GM18909 (cell line): ENCODE data around the gene MFAP2.

ENCODE experiments used
- ATAC-seq: cut with Tn5 transposase; IDR thresholded peaks from one replicate; pipeline ENCODE4 v1.9.1; 2021; ENCODE audit warnings: mild to moderate bottlenecking; ENCODE audit not compliant: unreplicated experiment, poor library complexity

Gene MFAP2

DNA sequence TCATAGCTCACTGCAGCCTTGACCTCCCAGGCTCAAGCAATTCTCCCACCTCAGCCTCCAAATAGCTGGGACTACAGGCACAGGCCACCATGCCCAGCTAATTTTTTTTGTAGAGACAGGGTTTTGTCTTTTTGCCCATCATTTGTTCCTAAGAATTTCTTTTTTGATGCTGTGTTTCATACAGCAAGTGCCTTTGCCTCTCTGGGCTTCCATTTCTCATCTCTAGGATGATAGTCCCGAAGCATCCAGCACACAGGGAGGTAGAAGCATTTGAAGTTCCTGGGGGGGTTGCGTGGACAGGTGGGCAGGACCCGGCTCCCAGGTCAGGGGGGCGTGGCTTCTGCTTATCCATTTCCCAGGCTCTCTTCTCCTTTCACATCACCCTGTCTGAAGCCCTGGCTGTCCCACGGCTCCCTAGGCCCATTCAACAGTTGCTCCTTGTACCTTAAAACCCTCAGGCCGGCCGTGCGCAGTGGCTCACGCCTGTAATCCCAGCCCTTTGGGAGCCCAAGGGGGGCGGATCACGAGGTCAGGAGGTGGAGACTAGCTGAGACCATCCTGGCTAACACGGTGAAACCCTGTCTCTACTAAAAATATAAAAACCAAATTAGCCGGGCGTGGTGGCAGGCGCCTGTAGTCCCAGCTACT lies 27.9 kb upstream of the MFAP2 start:
- no peak for ATAC-seq

DNA sequence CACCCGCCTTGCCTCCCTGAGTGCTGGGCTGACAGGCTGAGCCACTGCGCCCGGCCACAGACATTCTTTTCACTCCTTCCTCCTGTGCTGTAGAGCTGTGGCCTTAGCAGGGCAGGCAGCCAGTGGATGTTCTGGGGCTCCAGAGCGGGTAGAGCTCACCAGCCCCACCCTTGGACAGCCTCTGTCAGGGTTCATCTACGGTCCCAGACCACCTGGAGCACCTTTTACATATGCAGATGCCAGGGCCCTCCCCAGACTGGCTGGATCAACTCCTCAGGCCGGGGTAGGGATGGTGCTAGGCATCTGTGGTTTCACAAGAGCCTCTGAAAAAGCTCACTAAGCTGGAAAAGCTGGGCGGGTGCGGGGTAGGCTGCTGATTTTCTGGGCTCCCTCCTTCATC lies 26.7 kb upstream of the MFAP2 start:
- no peak for ATAC-seq

DNA sequence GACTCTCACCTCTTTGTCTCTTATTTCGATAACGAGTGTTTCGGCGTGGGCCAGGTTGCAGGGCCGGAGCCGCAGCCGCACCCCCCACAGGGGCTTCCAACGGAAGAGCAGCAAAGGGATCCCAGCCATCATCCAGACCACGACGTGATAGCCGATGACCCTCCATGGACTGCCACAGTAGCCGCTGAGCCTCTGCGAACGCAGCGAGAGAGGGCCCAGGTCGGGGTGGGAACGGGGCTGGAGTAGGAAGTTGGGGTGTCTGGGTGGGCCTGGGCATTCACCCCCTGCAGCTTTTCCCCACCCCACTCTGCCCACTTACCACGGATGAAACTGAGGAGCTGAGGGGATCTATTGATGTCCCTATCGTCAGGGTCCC lies 24.9 kb upstream of the MFAP2 start:
- ATAC-seq = no peak

DNA sequence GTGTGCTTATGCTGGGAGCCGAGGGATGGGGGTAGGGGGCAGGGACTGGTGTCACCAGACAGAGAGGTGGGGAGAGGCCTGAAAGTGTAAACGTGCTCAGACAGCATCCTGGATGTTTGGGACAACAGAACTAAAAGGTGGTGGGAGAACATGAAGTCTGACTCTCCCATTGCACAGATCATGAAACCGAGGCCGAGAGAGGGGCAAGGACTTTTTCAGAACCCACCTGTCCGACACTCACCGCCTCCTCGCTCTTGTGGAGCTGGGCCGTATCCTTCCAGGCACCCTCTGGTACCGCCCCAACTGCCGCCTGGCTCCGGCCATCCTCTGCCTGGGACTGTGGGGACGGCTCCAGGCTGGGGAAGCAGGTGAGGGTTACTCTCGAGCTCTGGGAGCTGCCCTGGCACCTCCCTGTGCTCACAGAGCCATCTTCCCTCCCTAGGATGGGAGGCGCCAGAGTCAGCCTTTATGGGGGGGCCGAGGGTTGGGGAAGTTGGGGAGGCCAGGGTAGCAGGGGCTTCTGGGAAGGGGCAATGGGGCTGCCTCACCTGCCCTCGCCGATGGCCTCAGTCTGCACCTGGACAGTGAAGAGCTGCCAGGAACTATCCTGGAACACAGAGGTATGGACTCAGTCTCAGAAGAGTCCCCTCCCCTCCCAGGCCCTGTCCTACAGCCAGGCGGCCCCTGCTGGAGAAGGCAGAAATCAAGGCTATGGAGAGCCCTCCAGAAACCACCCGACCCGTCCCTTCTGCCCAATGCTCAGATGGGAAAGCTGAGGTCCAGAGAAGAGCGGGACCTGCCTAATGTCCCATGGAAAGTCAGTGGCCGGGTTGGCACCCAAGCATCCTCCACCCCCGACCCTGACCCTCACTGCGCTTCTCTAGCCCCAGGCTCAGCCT lies 24.3 kb upstream of the MFAP2 start:
- ATAC-seq = no peak

DNA sequence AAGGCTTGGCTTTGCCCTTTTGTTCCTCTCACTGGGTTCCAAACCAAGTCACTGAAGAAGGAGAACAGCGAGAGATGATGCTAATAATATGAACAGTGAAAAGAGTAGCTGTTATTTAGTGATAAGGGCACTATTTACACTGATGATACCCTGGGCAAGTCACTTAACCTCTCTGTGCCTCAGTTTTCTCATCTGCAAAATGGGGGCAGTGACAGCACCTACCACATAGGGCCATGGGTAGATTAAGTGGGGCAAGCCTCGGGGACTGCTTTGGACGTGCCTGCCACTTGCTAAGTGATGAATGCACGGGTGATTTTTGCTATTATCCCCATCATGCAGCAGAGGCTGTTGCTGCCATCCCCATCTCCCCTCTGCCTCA lies 22.1 kb upstream of the MFAP2 start:
- no peak for ATAC-seq

DNA sequence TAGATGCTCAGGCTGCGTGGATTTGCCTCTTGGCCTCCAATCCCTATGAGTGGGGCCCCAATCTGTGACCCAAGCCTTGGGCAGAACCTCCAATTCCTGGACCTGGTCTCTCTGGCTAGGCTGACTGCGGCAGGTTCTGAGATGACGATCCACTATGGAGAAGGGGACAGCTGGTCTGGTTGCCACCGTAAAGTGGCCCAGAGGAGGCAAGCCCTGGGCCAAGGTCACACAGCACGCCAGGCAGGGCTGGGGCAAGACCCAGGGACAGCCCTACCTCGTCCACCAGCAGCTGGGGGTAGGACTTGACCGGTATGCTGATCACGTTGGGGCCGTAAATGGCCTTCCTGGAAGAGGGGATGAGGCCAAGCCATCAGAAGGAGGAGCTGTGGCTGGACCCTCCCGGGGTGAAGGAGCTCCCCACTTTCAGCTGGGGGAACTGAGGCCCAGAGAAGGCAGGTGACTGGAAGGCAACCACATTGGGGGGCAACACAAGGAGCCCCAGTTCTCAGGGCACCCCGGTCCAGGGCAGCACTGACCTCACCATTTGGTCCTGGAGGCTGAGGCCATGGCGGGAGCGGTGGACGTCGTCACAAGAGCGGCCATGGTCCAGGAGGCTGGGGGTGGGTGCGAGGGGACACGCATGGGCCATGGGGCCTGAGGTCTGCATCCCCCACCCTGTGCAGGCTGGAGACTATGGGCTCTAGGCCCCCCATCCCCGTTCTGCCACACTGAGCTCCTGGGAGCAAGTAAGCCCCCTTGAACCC lies 21.5 kb upstream of the MFAP2 start:
- no peak for ATAC-seq

DNA sequence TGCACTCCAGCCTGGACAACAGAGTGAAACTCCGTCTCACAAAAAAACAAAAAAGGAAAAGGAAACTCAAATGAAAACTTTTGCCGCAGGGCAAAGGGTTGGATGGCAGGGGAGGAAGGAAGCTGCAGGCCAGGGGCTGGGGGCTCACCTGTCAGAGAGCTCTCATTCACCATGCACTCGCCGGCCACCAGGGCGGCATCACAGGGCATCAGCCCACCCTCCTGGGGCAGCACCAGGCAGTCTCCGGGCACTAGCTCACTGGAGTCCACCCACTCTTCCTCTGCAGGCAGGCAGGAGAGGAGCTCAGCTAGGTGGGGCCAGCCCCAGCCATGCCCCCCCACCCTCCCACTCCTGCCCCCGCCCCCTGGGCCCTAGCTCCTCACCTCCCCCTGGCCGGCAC lies 19.4 kb upstream of the MFAP2 start:
- ATAC-seq = no peak

DNA sequence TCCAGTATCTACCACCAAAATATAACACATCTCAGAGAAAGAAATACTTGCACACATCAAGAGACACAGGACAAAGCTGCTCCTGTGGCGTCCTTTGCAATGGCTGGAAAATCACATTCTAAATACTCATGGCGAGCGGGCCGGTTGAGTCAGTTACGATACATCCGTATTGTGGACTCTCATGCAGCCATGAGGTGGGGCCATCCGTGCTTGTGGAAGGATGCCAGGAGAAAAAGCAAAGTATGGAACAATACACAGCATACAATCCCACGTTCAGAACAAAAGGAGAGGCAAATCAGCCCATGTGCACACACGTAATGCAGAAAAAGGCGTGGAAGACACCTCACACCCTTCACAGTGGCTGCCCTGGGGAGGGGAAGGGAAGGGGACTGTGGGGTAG lies 18.2 kb upstream of the MFAP2 start:
- no peak for ATAC-seq

DNA sequence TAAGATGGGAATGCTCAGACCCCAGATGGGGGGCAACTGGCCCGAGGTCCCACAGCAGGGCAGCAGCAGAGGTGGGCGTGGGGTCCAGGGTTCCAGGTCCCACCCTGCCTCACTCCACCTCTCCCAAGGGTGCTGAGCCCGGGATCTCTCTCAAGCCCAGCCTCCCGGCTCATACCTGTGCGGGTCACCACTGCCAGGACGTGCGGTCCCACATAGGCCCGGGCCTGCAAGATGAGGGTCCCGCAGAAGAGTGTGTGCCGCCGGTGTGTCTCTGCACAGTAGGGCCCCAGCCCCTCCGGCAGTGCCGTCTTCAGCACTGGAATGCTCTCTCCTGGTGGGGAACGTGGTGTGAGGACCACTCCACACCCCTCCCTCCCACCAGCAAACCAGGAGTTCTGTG lies 16.4 kb upstream of the MFAP2 start:
- no peak for ATAC-seq

DNA sequence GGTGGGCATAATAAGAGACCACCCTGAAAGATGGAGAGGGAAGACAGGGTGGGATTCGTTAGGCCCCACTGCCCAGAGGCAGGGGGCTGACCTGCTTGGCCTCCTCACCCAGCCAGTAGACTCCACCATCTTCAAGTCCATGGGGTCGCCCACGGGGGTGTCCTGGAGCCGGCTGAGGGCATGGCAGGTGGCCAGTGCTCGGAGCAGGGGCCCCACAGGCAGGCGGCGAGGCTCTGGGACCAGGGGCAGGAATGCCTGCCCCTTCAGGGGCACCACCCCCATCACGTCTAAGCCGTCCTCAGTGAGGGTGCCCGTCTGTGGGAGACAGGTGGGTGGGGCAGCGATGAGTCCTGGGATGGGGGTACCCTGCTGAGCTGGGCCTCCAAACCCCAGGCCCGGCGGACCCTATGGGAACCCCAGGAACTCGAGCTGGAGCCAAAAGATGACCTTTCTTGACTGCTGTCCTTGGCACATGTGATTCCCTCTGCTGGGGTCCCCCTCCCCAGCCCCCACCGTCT lies 13.2 kb upstream of the MFAP2 start:
- ATAC-seq = no peak

DNA sequence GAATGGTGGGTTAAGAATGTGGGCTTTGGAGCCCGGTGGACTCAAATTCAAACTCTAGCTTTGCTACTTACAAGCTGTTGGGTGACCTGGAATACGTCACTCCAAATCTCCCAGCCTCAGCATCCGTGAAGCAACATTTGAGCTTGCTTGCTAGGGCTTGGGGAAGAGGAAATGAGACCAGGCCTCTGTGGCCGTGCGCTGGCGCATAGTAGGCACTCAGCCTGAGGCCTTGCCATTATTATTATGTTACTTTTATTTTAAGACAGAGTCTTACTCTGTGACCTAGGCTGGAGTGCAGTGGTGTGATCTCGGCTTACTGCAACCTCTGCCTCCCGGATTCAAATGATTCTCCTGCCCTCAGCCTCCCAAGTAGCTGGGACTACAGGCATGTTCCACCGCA lies 12.3 kb upstream of the MFAP2 start:
- ATAC-seq = no peak

DNA sequence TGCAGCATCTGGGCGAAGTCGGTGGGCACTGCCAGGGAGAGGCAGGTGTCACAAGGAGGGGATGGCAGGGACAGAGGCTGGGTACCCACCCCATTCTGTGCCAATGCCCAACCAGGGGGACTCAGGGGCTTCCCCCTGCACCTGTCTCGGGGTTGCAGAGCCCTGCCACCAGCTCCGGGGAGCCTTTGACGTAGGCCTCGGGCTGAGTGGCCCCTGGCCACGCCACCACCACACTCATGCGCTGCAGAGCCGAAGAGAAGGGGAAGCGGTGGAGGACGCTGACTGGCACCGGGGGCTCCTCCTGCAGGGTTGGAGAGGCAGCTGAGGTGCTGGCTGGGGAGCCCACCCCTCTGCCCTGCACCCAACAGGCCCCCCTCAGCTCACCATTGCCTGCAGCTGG lies 11.7 kb upstream of the MFAP2 start:
- no peak for ATAC-seq

DNA sequence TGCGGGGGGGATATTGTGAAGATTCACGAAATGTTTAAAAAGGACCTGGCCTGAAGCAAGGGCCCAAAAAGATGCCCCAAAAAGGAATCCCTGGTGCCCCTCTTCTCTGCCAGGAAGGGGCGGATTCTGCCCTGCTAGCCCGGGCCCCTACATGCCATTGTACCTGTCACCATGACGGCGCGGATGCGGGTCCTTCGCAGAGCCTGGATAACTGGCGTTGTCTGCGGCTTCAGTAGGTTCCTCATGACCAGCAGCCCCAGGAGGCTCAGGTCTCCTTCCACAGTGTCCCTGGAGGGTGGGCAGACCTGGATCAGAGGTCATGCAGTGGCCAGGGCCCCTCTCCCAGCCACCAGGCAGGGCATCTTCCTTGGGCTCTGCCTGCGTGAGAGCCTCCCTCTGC lies 11.2 kb upstream of the MFAP2 start:
- ATAC-seq = no peak

DNA sequence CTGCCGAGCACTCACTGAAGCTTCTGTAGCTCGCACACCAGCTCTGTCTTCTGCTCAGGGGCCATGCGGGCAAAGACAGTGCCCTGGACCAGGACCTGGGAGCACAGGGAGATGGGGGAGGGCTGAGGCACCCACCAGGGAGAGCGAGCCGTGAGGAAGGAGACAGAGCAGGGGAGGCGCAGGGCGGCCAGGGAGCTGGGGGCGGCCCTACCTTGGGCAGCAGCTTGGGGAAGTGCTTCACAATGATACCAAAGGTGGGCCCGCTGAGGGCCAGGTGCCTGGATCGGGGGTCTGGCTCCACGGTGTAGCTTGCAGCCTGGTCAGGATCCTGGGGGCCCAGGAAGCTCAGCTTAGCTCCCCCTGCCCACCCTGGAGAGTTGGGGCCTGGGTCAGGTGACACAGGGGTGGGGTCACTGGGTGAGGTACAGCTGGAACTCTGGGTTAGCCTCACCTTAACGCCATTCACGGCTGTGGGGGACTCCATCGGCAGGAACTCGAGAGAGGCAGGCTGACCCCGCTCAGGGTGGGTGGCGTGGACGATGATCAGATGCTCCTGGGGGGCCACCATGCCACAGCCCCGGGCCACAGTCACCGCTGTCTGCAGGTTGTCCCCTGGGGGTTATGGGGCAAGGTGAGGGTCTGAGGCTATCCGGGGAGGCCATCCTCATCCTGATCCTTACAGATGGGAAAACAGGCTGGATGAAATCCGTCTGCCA lies 9.4 kb upstream of the MFAP2 start:
- ATAC-seq = no peak

DNA sequence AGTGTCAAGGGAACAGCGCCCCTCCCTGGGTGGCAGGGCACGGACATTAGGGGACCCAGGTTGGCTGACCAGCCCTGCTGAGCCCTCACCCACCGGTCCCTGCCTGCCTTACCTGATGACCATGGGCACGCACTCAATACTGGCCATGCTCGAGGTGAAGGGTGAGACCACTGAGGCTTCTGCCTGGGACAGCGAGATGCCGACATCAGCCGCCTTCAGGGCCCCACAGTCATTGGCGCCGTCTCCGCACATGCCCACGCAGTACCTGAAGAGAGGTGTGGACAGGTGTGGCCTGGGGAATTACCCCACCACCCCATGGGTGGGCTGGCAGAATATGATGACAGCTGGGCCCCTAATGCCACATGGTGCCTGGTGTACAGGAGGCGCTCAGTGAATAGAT lies 7.8 kb upstream of the MFAP2 start:
- no peak for ATAC-seq

DNA sequence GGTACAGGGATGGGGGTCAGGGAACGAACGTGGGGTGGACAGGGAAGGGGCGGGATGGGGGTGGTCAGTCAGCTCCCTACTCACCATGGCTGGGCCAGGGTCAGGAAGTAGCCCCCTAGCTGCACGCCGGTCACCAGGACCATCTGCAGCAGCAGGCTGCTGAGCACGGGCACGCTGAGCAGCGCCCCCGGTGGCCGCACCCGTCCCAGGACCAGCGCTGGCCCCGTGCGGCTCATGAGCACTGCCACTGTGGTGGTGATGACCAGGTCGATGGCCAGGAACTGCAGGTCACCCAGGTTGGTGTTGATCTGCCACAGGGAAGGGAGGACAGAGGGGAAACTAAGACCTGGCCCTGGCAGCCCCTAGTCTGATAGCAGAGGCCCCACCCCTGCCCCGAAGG lies 6.5 kb upstream of the MFAP2 start:
- ATAC-seq = no peak

DNA sequence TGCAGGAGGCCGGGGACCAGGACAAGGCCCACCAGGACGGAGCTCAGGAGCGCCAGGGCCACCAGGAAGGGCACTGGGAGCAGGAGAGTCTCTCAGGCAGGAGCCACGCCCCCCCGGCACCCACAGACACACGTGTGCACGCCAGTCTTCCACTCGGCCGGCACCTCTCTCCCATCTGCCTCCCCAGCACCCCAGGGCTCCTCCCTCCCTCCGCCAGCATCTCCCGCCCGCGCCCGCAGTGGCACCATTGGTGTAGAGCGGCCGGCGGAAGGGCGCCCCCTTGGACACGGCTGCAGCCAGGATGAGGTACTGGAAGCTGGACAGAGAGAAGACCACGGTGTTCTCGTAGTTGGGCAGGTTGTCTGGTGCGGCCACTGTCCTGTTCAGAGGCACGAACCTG lies 6.1 kb upstream of the MFAP2 start:
- ATAC-seq = no peak

DNA sequence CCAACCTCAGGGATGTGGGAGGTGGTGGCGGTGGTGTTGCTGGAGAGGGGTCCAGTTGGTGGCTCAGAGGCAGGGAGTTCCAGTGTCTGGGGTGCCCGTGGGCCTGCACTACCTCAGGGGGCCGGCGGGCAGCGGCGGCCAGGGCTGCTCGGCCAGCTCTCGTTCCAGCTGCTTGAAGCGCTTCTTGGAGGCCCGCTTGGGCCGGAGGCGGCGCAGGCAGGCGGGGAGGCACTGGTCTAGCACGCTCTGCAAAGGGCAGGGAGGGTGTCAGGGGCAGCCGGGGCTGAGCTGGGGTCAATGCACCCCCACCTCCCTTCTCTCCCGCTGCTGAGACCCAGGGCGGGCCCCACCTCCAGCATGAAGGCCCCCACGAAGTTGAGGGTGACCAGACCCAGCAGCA lies 5.7 kb upstream of the MFAP2 start:
- no peak for ATAC-seq

DNA sequence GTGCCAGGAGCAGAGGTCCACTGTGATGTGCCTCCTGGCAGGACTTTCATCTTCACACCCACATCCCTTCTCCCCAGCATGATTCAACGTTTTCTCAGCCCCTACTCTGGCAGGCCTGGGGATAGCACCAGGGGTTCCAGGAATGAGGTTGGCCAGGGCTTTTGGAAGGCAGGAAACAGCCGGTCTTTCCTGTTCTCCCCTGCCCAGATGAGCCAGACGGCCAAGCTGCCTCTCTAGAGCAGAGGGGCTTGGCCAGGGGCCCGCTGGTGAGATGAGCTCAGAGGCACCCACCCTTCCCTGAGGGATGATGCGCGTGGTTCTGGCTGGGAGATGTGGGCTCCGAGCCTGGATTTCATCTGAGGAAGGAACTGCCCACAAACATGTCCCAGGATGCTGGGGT lies 4.3 kb upstream of the MFAP2 start:
- ATAC-seq = no peak

DNA sequence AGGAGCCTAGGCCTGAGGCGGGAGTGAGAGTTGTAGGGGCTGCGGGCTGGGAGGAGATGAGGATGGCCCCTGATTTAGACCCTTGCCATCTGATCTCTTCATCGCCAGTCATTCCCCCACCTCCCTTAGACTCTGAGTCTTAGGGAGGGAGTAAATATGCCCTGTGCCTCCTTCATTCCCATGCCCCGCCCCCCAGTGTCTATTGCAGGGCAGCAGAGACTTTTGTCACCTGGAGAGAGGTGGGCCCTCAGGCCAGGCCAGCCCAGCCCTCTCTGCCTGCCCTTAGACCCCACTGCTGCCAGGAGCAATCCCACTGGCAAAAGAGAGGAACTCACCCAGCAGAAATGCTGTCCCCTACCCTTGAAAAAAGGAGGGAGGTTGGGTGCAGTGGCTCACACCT lies 3.2 kb upstream of the MFAP2 start:
- no peak for ATAC-seq

DNA sequence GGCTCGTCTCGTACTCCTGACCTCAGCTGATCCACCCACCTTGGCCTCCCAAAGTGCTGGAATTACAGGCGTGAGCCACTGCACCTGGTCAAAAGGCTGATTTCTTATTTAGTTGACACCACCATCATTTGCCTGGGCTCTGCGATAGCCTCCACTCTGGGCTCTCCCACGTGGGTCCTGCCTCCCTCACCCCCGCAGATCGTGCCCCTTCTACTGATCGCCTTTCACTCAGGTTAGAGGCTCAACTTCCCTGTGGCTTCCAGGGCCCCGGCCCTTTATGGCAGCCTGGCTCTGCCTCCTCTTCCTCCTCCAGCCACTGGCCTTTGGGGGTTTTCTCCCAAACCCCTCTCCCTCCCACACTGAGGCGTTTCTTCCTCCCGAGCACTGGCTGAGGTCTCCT lies 2.5 kb upstream of the MFAP2 start:
- no peak for ATAC-seq
